HepG2 (cell line): ENCODE measurements around the gene IMPDH1. TPM values are rescaled to one million over a fixed set of nuclear protein-coding genes. Genes with fewer than 3 reads are reported as not detected.

Experiments
- AHR ChIP-seq: IDR thresholded peaks from 2 replicates; pipeline ENCODE4 v1.6.1; 2018; ENCODE audit warnings: missing genetic modification reagents, missing compliant biosample characterization
- ARID4A ChIP-seq: sonication (generic); formaldehyde crosslinking; IDR thresholded peaks from 2 replicates; pipeline ENCODE4 v1.5.0; 2020; ENCODE audit warnings: mild to moderate bottlenecking, missing genetic modification reagents, borderline replicate concordance
- IKZF4 ChIP-seq: sonication (generic); formaldehyde crosslinking; IDR thresholded peaks from 2 replicates; pipeline ENCODE4 v1.5.1; 2020; ENCODE audit warnings: borderline replicate concordance, mild to moderate bottlenecking, low read depth, missing genetic modification reagents; ENCODE audit errors: not compliant biosample characterization
- ZBED4 ChIP-seq: sonication (generic); formaldehyde crosslinking; IDR thresholded peaks from 2 replicates; pipeline ENCODE4 v1.4.0; 2020; ENCODE audit warnings: missing genetic modification reagents, borderline replicate concordance
- ZNF136 ChIP-seq: sonication (generic); formaldehyde crosslinking; IDR thresholded peaks from 2 replicates; pipeline ENCODE4 v1.8.1; 2022; ENCODE audit warnings: low read depth, mild to moderate bottlenecking, moderate library complexity, missing genetic modification reagents
- ZNF180 ChIP-seq: sonication (generic); formaldehyde crosslinking; IDR thresholded peaks from 2 replicates; pipeline ENCODE4 v1.4.0; 2020; ENCODE audit warnings: low read depth, missing genetic modification reagents, borderline replicate concordance
- ZNF207 ChIP-seq: fragments of 450-650 bp; IDR thresholded peaks from 2 replicates; pipeline ENCODE4 v1.6.1; 2016; ENCODE audit warnings: antibody characterized with exemption, borderline replicate concordance
- ZNF30 ChIP-seq: sonication (generic); formaldehyde crosslinking; IDR thresholded peaks from 2 replicates; pipeline ENCODE4 v1.5.0; 2020; ENCODE audit warnings: mild to moderate bottlenecking, missing genetic modification reagents
- ZNF354B ChIP-seq: sonication (generic); formaldehyde crosslinking; IDR thresholded peaks from 2 replicates; pipeline ENCODE4 v1.8.0; 2022; ENCODE audit warnings: mild to moderate bottlenecking, missing genetic modification reagents
- ZNF451 ChIP-seq: sonication (generic); formaldehyde crosslinking; IDR thresholded peaks from 2 replicates; pipeline ENCODE4 v1.5.0; 2020; ENCODE audit warnings: mild to moderate bottlenecking, missing genetic modification reagents
- ZNF740 ChIP-seq: sonication (generic); formaldehyde crosslinking; IDR thresholded peaks from 2 replicates; pipeline ENCODE4 v1.4.0; 2020; ENCODE audit warnings: missing genetic modification reagents
- ZNF746 ChIP-seq: sonication (generic); formaldehyde crosslinking; IDR thresholded peaks from 2 replicates; pipeline ENCODE4 v1.8.0; 2022; ENCODE audit warnings: mild to moderate bottlenecking, missing genetic modification reagents
- polyA plus RNA-seq, 8 experiments: library from polyadenylated mRNA; depleted of rRNA in 3 of 8; stranded (reverse) in 7 of 8; unstranded in 1 of 8; fragments of >200 nt; fragmentation: Illumina TruSeq in 4 of 8; extraction: Trizol in 4 of 8; gene quantifications; 2 replicates each; pipeline versions ENCODE4 v1.2.1 to v1.2.3, GENCODE V29; 2011 to 2016; ENCODE audit warnings: low read depth in 4 of 8, missing spikeins in 1 of 8, mixed read lengths in 1 of 8; ENCODE audit not compliant: insufficient read depth in 1 of 8
- total RNA-seq, 5 experiments: library from RNA; depleted of rRNA; stranded (reverse); fragments of >200 nt; fragmentation: Illumina TruSeq; extraction: Trizol; gene quantifications; 2 replicates each; pipeline ENCODE4 v1.2.3, GENCODE V29; 2016; ENCODE audit warnings: low read depth in 1 of 5

The IMPDH1 gene
- total and polyA plus RNA-seq, 2 of the 13 experiments (the other 11 are each of a cell fraction or from before 2014, with no cell fraction given), result 22.8 to 34.0 TPM

- TF ChIP-seq ARID4A (CRISPR knock-in tag), result no peak
- TF ChIP-seq ZNF451 (CRISPR knock-in tag), result no peak
- TF ChIP-seq IKZF4, result no peak
- no peak for TF ChIP-seq AHR (CRISPR knock-in tag)
- no peak for TF ChIP-seq ZNF746 (CRISPR knock-in tag)
- TF ChIP-seq ZBED4 (CRISPR knock-in tag), result no peak
- TF ChIP-seq ZNF354B (CRISPR knock-in tag), result no peak
- TF ChIP-seq ZNF207, result no peak
- TF ChIP-seq ZNF180 (CRISPR knock-in tag), result no peak
- TF ChIP-seq ZNF136, result no peak
- no peak for TF ChIP-seq ZNF30 (CRISPR knock-in tag)
- TF ChIP-seq ZNF740 (CRISPR knock-in tag), result no peak
Measured at GRCh38 chr7:128350708-128351295, 59.0 kb downstream of the IMPDH1 start (continued).
